HepG2 (cell line): Measurements from ENCODE around the gene DUS3L. TPM values are rescaled to one million over a fixed set of nuclear protein-coding genes. Genes with fewer than 3 reads are reported as not detected.

ENCODE experiments used
- E2F2 ChIP-seq: sonication (generic); formaldehyde crosslinking; IDR thresholded peaks from 2 replicates; pipeline ENCODE4 v1.4.0; 2020; ENCODE audit warnings: missing genetic modification reagents, borderline replicate concordance
- KIAA2018 ChIP-seq: sonication (generic); formaldehyde crosslinking; IDR thresholded peaks from 2 replicates; pipeline ENCODE4 v1.5.0; 2020; ENCODE audit warnings: mild to moderate bottlenecking, missing genetic modification reagents, borderline replicate concordance
- NR2F1 ChIP-seq, 2 experiments: fragments of 450-650 bp in 1 of 2; formaldehyde crosslinking in 1 of 2; IDR thresholded peaks; 2 replicates each; pipeline versions ENCODE4 v1.5.0 to v1.6.1; 2016 to 2020; ENCODE audit warnings: mild to moderate bottlenecking in 1 of 2, missing compliant biosample characterization in 1 of 2, missing genetic modification reagents in 1 of 2, moderate library complexity in 1 of 2
- POLR2AphosphoS2 ChIP-seq: IDR thresholded peaks from 2 replicates; pipeline ENCODE4 v1.6.1; 2011; ENCODE audit warnings: low read depth, low read length, improper control_type of control experiment
- RARA ChIP-seq: IDR thresholded peaks from 2 replicates; pipeline ENCODE4 v1.6.1; 2016; ENCODE audit warnings: missing genetic modification reagents, missing compliant biosample characterization
- RFX5 ChIP-seq: IDR thresholded peaks from 2 replicates; pipeline ENCODE4 v1.6.1; 2011; ENCODE audit warnings: low read depth, low read length, improper control_type of control experiment
- SYNCRIP ChIP-seq: fragments of 200-400 bp; formaldehyde crosslinking; IDR thresholded peaks from 2 replicates; pipeline ENCODE4 v1.6.1; 2018; ENCODE audit warnings: mild to moderate bottlenecking, low read depth, low read length; ENCODE audit not compliant: insufficient read depth
- TOE1 ChIP-seq: sonication (generic); formaldehyde crosslinking; IDR thresholded peaks from 2 replicates; pipeline ENCODE4 v1.4.0; 2020; ENCODE audit warnings: mild to moderate bottlenecking, missing genetic modification reagents
- ZBTB20 ChIP-seq: sonication (generic); formaldehyde crosslinking; IDR thresholded peaks from 2 replicates; pipeline ENCODE4 v1.8.1; 2023; ENCODE audit warnings: missing genetic modification reagents, low read depth, mild to moderate bottlenecking, borderline replicate concordance
- ZNF124 ChIP-seq: sonication (generic); formaldehyde crosslinking; IDR thresholded peaks from 2 replicates; pipeline ENCODE4 v1.4.0; 2020; ENCODE audit warnings: missing genetic modification reagents
- ZNF260 ChIP-seq: sonication (generic); formaldehyde crosslinking; IDR thresholded peaks from 2 replicates; pipeline ENCODE4 v1.4.0; 2020; ENCODE audit warnings: missing genetic modification reagents, low read depth, mild to moderate bottlenecking, borderline replicate concordance
- ZNF275 ChIP-seq: sonication (generic); formaldehyde crosslinking; IDR thresholded peaks from 2 replicates; pipeline ENCODE4 v1.8.0; 2022; ENCODE audit warnings: missing genetic modification reagents, mild to moderate bottlenecking, inconsistent platforms, borderline replicate concordance
- ZNF276 ChIP-seq: sonication (generic); formaldehyde crosslinking; IDR thresholded peaks from 2 replicates; pipeline ENCODE4 v1.4.0; 2020; ENCODE audit warnings: mild to moderate bottlenecking, low read depth, missing genetic modification reagents
- ZNF331 ChIP-seq: sonication (generic); formaldehyde crosslinking; IDR thresholded peaks from 2 replicates; pipeline ENCODE4 v1.4.0; 2020; ENCODE audit warnings: missing genetic modification reagents
- ZNF629 ChIP-seq: sonication (generic); formaldehyde crosslinking; conservative IDR thresholded peaks from 2 replicates; pipeline ENCODE4 v1.5.0; 2020; ENCODE audit warnings: missing genetic modification reagents
- ZNF761 ChIP-seq: sonication (generic); formaldehyde crosslinking; conservative IDR thresholded peaks from 2 replicates; pipeline ENCODE4 v1.4.0; 2020; ENCODE audit warnings: mild to moderate bottlenecking, missing genetic modification reagents
- polyA plus RNA-seq, 8 experiments: library from polyadenylated mRNA; depleted of rRNA in 3 of 8; stranded (reverse) in 7 of 8; unstranded in 1 of 8; fragments of >200 nt; fragmentation: Illumina TruSeq in 4 of 8; extraction: Trizol in 4 of 8; gene quantifications; 2 replicates each; pipeline versions ENCODE4 v1.2.1 to v1.2.3, GENCODE V29; 2011 to 2016; ENCODE audit warnings: low read depth in 4 of 8, missing spikeins in 1 of 8, mixed read lengths in 1 of 8; ENCODE audit not compliant: insufficient read depth in 1 of 8
- total RNA-seq, 5 experiments: library from RNA; depleted of rRNA; stranded (reverse); fragments of >200 nt; fragmentation: Illumina TruSeq; extraction: Trizol; gene quantifications; 2 replicates each; pipeline ENCODE4 v1.2.3, GENCODE V29; 2016; ENCODE audit warnings: low read depth in 1 of 5

The DUS3L gene
- total and polyA plus RNA-seq, 2 of the 13 experiments (the other 11 are each of a cell fraction or from before 2014, with no cell fraction given), result 13.3 to 25.1 TPM

GRCh38 chr19:5803752-5804515 is 13.0 kb upstream of the DUS3L start (continued):
- TF ChIP-seq E2F2 (CRISPR knock-in tag) (peak; percentile 17; the same call in 1 of the 2 replicates), ZNF275 (peak; percentile 71; the same call in 1 of the 2 replicates), TOE1 (CRISPR knock-in tag) (no peak), NR2F1 (CRISPR knock-in tag; IDR thresholded peaks at IDR 0.05) (no peak), ZNF629 (CRISPR knock-in tag) (no peak), ZNF331 (peak; percentile 62), ZNF124 (CRISPR knock-in tag) (0 out of 2 replicates have a peak, but pooled peaks have one; percentile 16), RFX5 (no peak), ZNF276 (no peak), ZBTB20 (CRISPR knock-in tag) (no peak), ZNF260 (CRISPR knock-in tag) (no peak), KIAA2018 (CRISPR knock-in tag) (no peak), POLR2AphosphoS2 (no peak), ZNF761 (0 out of 2 replicates have a peak, but pooled peaks have one; percentile 68), SYNCRIP (no peak), RARA (no peak; the same call in 1 of the 2 replicates)
